Panc1 (cell line): ENCODE results near the gene MAFB. TPM values are rescaled to one million over a fixed set of nuclear protein-coding genes. Genes with fewer than 3 reads are reported as not detected.

ENCODE experiments used
- ATAC-seq: fragments of 200-7000 bp; cut with Tn5 transposase; 2 replicates; pipeline ENCODE4 v1.9.1; 2020; ENCODE audit warnings: mild to moderate bottlenecking, moderate library complexity
- BruUV-seq: library from RNA; stranded (reverse); fragments of 400-500 nt; replicated peaks from 2 replicates; lab custom pipeline; 2021; lab: Mats Ljungman, UMichigan
- CTCF ChIA-PET: fragments of 300-600 bp; sonication (Branson Sonifier 250); formaldehyde crosslinking; loops from one replicate; lab custom pipeline; 2022; ENCODE audit warnings: antibody characterized with exemption; lab: Charles Lee
- POLR2A ChIA-PET: fragments of 300-600 bp; sonication (Branson Sonifier 250); formaldehyde crosslinking; loops from one replicate; lab custom pipeline; 2022; ENCODE audit warnings: antibody characterized with exemption; lab: Charles Lee
- DNase-seq: peaks from one replicate; pipeline ENCODE4 v3.0.0-alpha.2; 2010; ENCODE audit warnings: low read depth, low spot score
- H3K27ac ChIP-seq: 2 replicates; pipeline ENCODE4 v1.5.1; 2011; ENCODE audit warnings: mild to moderate bottlenecking, low read length, inconsistent platforms
- H3K27me3 ChIP-seq: fragments of 200-500 bp; sonication (Bioruptor generic); 2 replicates; pipeline ENCODE4 v1.6.0; 2014; ENCODE audit warnings: low read length, inconsistent platforms; ENCODE audit not compliant: control insufficient read depth, insufficient read depth
- H3K36me3 ChIP-seq: fragments of 200-500 bp; sonication (Bioruptor generic); 2 replicates; pipeline ENCODE4 v1.5.1; 2014; ENCODE audit warnings: inconsistent platforms, mild to moderate bottlenecking, low read length, moderate library complexity; ENCODE audit not compliant: control insufficient read depth, insufficient read depth
- H3K4me1 ChIP-seq: 2 replicates; pipeline ENCODE4 v1.5.1; 2011; ENCODE audit warnings: inconsistent platforms, mild to moderate bottlenecking, low read length, moderate library complexity; ENCODE audit not compliant: control insufficient read depth, insufficient read depth
- H3K4me3 ChIP-seq, 2 experiments: 2 replicates each; pipeline ENCODE4 v1.5.1; 2011 to 2012; ENCODE audit warnings: low read depth in 2 of 2, low read length in 2 of 2, mild to moderate bottlenecking in 2 of 2, inconsistent platforms in 1 of 2, moderate library complexity in 1 of 2
- H3K9me3 ChIP-seq: fragments of 200-500 bp; sonication (Bioruptor generic); 2 replicates; pipeline ENCODE4 v1.5.1; 2014; ENCODE audit warnings: low read depth, mild to moderate bottlenecking, inconsistent platforms, low read length, moderate library complexity; ENCODE audit not compliant: control insufficient read depth, insufficient read depth
- CTCF ChIP-seq: fragments of 450-650 bp; IDR thresholded peaks from 2 replicates; pipeline ENCODE4 v1.5.1; 2017; ENCODE audit warnings: mild to moderate bottlenecking
- POLR2AphosphoS5 ChIP-seq: IDR thresholded peaks from 2 replicates; pipeline ENCODE4 v1.6.1; 2012; ENCODE audit warnings: mild to moderate bottlenecking, low read depth, low read length, moderate library complexity
- REST ChIP-seq, 2 experiments: IDR thresholded peaks; 2 replicates each; pipeline ENCODE4 v1.6.1; 2011 to 2012; ENCODE audit warnings: low read depth in 2 of 2, control low read depth in 1 of 2, low read length in 1 of 2, mild to moderate bottlenecking in 1 of 2, moderate library complexity in 1 of 2; ENCODE audit not compliant: insufficient read depth in 1 of 2
- SIN3A ChIP-seq: IDR thresholded peaks from 2 replicates; pipeline ENCODE4 v1.6.1; 2012; ENCODE audit warnings: low read depth, mild to moderate bottlenecking, low read length, moderate library complexity, borderline replicate concordance; ENCODE audit not compliant: insufficient read depth
- TCF7L2 ChIP-seq: IDR thresholded peaks from 2 replicates; pipeline ENCODE4 v1.6.1; 2011; ENCODE audit warnings: mild to moderate bottlenecking, low read depth, low read length, inconsistent platforms
- in situ Hi-C: cut with HindIII; loops from 2 replicates; pipeline ENCODE4 v1.10.0; 2016; ENCODE audit warnings: low sequenced_read_pairs, low pct_unique_long_range_greater_than_20kb
- intact Hi-C: fragments of 100-400 bp; cut with micrococcal nuclease; formaldehyde crosslinking; loops from one replicate; pipeline ENCODE4 v1.10.0; 2022; ENCODE audit not compliant: unreplicated experiment
- total RNA-seq: library from RNA; stranded (reverse); gene quantifications from one replicate; pipeline ENCODE4 v1.2.1, GENCODE V29; 2021; ENCODE audit not compliant: unreplicated experiment

Gene MAFB
- total RNA-seq, 1 experiment from 2014 or later: 0.28 TPM

- Histone ChIP-seq H3K27me3 (no peaks in the 10 kb centered on the region), H3K9me3 (no peaks in the 10 kb centered on the region), H3K36me3 (no peaks in the 10 kb centered on the region), H3K27ac (no peak overlapping the region), H3K4me1 (no peaks in the 10 kb centered on the region), H3K4me3 (no peak overlapping the region)
- BruUV-seq: no TSS peak
- intact Hi-C loops (no loop called here), in situ Hi-C loops (no loop called here)
- POLR2A ChIA-PET: no interaction called here
- DNase-seq (no peak), ATAC-seq (no peak)
- no peak for TF ChIP-seq POLR2AphosphoS5
- TF ChIP-seq CTCF: no peak
- TF ChIP-seq REST (IDR thresholded peaks at IDR 0.05; ENCODE audit: insufficient read depth in 1 of 2, low read depth in 2 of 2, low read length in 1 of 2): no peak
- CTCF ChIA-PET: no interaction called here
These were observed 29.5 kb downstream of the MAFB start for GRCh38 chr20:40659567-40659966.

DNA sequence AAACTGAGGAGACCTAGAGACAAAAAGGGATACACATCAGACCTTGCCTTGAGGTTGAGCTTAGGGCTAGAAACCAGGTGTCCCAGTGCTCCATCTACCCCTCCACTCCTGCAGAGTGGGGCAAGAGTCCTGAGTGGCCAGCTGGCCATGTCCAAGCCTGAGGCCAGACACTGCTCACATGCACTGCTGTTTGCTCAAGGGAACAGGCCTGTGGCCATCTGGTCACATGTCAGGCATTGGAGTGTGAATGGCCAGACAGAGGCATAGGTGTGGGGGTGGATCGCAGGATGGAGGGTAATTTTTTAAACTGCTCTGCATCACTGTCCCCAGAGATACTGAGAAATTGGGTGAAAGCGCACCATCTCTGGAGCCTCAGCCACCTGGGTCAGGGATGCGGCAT lies 30.5 kb downstream of the MAFB start:
- intact Hi-C loops: no loop called here
- no peak for DNase-seq
- H3K27ac ChIP-seq: no peak overlapping the region
- no peaks in the 10 kb centered on the region for H3K4me1 ChIP-seq
- ChIA-PET POLR2A (no interaction called here), CTCF (no interaction called here)
- no peak overlapping the region for H3K4me3 ChIP-seq
- BruUV-seq: no TSS peak
- no peaks in the 10 kb centered on the region for H3K27me3 ChIP-seq
- no peaks in the 10 kb centered on the region for H3K9me3 ChIP-seq
- ATAC-seq: no peak
- TF ChIP-seq CTCF: no peak
- TF ChIP-seq SIN3A: no peak
- no peak for TF ChIP-seq REST (IDR thresholded peaks at IDR 0.05; ENCODE audit: insufficient read depth in 1 of 2, low read depth in 2 of 2, low read length in 1 of 2)
- no peak for TF ChIP-seq TCF7L2
- TF ChIP-seq POLR2AphosphoS5: no peak
- in situ Hi-C loops: no loop called here
- no peaks in the 10 kb centered on the region for H3K36me3 ChIP-seq
